Chondrocyte (in vitro differentiated cells): ENCODE results near the gene KCNK10. TPM values are rescaled to one million over a fixed set of nuclear protein-coding genes. Genes with fewer than 3 reads are reported as not detected.

ENCODE experiments used
- DNase-seq: peaks from one replicate; pipeline ENCODE4 v3.0.0; 2021; ENCODE audit warnings: mixed read lengths, low spot score
- H3K27ac Mint-ChIP-seq: one replicate; pipeline ENCODE4 v1.8.0; 2021; ENCODE audit warnings: mild to moderate bottlenecking, moderate library complexity, mixed read lengths; ENCODE audit not compliant: unreplicated experiment
- H3K27me3 Mint-ChIP-seq: 2 replicates; pipeline ENCODE4 v1.8.0; 2021; ENCODE audit warnings: low read depth, mixed read lengths
- H3K36me3 Mint-ChIP-seq: 2 replicates; pipeline ENCODE4 v1.8.0; 2021; ENCODE audit warnings: low read depth, mixed read lengths
- H3K4me1 Mint-ChIP-seq: 2 replicates; pipeline ENCODE4 v1.8.0; 2021; ENCODE audit warnings: low read depth, mild to moderate bottlenecking, mixed read lengths
- H3K4me3 Mint-ChIP-seq: one replicate; pipeline ENCODE4 v1.8.0; 2021; ENCODE audit warnings: mild to moderate bottlenecking, moderate library complexity, mixed read lengths; ENCODE audit not compliant: unreplicated experiment
- H3K9me3 Mint-ChIP-seq: 2 replicates; pipeline ENCODE4 v1.8.0; 2021; ENCODE audit warnings: low read depth, mixed read lengths
- total RNA-seq: library from RNA; stranded (reverse); gene quantifications from 3 replicates; pipeline ENCODE4 v1.2.1, GENCODE V29; 2021
- TF ChIP-seq, protein P1 (sequence below): fragments of 200-600 bp; sonication (generic); IDR thresholded peaks from 2 replicates; pipeline ENCODE4 v1.5.0; 2021; ENCODE audit warnings: antibody characterized with exemption, mild to moderate bottlenecking, moderate library complexity

The KCNK10 gene
- total RNA-seq, 1 donor from 2014 or later: not detected

DNA sequence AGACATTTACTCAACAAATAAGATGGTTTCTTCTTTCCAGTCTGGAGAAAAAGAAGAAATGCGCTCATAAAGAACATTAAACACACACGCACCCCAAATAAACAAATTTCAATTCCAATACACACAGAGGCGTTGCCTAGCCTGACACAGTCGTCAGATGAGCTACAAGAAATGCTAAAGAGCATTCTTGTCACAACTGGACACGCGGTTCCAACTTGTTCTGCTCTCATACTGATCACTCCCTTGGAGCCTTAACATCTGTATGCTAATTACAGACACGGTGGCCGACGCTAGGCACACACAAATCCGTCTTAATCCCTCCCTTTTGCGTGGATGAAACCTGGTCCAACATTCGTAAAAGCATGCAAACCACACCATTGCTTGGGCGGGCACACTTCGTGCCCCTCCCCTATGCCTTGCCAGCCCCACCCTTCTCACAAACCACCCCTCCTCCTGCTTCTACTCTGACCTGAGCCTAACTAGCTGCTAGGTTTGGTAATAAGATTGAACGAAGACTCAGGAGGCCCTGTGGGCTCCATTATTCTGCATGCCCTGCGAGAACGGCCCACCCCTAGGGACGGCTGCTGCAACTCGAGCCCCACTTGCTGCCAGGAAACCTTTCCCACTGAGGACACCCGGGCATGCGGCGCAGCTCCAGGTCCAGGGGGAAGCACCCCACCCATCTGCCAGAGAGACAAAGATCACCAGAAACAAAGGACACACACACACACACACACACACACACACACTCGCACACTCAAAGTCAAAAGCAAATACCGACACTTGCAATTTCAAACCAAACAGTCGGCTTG is 1.2 kb downstream of the KCNK10 start:
- no peak overlapping the region for H3K27ac Mint-ChIP-seq

DNA sequence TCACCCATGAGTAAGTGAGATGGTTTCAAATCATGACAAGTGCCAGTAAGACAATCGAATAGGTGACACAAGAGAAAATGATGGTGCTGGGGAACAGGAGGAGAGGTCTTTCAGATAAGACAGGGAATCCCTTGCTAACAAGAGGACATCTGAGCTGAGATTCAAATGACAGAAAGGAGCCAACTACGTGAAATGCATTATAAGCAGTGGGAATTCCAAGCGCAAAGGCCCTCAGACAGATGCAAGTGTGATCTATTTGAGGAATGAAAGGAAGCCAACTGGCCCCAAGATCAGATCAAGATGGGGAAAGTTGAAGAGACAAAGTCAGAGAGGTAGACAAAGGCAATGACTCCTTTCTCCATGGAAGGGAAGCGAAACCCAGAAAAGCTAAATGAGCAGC is 4.7 kb downstream of the KCNK10 start:
- Mint-ChIP-seq H3K4me1 (no peaks in the 10 kb centered on the region), H3K9me3 (peaks cover under 1% of the 10 kb centered on the region), H3K27me3 (peaks cover 7% of the 10 kb centered on the region), H3K27ac (no peak overlapping the region), H3K4me3 (no peak overlapping the region), H3K36me3 (no peaks in the 10 kb centered on the region)
- no peak for DNase-seq
- TF ChIP-seq, protein P1, sequence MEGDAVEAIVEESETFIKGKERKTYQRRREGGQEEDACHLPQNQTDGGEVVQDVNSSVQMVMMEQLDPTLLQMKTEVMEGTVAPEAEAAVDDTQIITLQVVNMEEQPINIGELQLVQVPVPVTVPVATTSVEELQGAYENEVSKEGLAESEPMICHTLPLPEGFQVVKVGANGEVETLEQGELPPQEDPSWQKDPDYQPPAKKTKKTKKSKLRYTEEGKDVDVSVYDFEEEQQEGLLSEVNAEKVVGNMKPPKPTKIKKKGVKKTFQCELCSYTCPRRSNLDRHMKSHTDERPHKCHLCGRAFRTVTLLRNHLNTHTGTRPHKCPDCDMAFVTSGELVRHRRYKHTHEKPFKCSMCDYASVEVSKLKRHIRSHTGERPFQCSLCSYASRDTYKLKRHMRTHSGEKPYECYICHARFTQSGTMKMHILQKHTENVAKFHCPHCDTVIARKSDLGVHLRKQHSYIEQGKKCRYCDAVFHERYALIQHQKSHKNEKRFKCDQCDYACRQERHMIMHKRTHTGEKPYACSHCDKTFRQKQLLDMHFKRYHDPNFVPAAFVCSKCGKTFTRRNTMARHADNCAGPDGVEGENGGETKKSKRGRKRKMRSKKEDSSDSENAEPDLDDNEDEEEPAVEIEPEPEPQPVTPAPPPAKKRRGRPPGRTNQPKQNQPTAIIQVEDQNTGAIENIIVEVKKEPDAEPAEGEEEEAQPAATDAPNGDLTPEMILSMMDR: no peak

More for the DNA sequence above, 1.2 kb downstream of the KCNK10 start:
- Mint-ChIP-seq H3K9me3 (no peaks in the 10 kb centered on the region), H3K4me1 (peaks cover 11% of the 10 kb centered on the region), H3K36me3 (no peaks in the 10 kb centered on the region), H3K4me3 (no peak overlapping the region), H3K27me3 (peaks cover 35% of the 10 kb centered on the region)
- TF ChIP-seq, protein P1: no peak
- no peak for DNase-seq

DNA sequence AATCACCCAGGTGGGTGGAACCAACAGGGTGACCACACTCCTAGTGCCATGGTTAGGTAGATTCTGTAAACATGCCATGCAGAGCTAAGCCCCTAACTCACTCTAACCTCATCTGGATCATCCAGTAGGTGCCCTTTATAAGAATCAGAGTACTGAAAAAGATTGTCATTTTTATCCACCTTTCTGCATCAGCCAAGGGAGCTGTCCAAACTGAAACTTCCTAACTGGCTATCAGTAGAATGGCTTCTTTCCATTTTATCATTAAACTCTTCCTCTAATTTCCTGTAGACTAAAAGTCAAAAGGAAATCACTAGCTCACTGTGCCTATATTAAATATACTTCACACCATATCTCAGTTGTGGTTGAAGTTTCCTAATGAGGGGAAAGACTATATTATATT is 6.5 kb downstream of the KCNK10 start:
- peaks cover 7% of the 10 kb centered on the region for H3K27me3 Mint-ChIP-seq
- TF ChIP-seq, protein P1: no peak
- H3K27ac Mint-ChIP-seq: no peak overlapping the region
- H3K9me3 Mint-ChIP-seq: peaks cover 3% of the 10 kb centered on the region
- no peak for DNase-seq
- no peak overlapping the region for H3K4me3 Mint-ChIP-seq
- H3K36me3 Mint-ChIP-seq: no peaks in the 10 kb centered on the region
- H3K4me1 Mint-ChIP-seq: no peaks in the 10 kb centered on the region

DNA sequence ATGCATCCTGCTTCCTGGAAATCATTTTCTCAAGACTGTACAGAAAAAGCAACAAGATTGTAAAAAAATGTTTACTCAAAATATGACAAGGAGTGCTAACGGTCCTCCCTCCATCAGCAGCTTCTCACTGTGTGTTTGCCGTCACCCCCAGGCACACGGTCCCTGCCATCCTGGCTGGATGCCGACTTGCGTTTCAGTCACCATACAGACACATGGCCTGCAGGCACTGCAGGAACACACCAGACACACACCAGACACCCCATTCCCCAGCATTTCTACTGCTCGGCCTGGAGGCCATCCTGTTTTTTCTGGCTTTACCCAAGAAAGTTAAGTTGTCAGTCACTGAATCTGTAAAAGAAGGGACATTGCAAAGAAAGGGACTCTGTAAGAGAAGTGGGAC is 10.8 kb downstream of the KCNK10 start:
- Mint-ChIP-seq H3K4me3 (no peak overlapping the region), H3K27ac (no peak overlapping the region), H3K36me3 (no peaks in the 10 kb centered on the region), H3K27me3 (no peaks in the 10 kb centered on the region), H3K9me3 (peaks cover 3% of the 10 kb centered on the region), H3K4me1 (no peaks in the 10 kb centered on the region)
- TF ChIP-seq, protein P1: no peak
- no peak for DNase-seq

DNA sequence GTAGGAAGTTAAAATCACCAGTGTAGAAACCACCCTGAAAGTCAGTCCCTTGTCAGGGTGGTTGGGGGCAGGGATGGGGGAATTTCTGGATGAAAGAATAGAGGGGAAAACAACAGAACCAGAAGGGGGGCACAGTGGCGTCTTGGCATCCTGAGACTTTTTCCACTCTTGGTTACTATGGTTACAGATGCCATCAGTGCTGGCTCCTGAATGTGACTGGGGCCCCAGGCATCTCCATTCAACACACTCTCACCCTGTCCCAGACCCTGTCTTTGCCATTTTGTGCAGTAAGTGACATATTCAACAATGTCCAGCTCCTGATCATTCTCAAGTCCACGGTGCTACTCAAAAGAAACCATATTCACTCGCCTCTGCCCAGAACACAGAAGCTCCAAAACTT is 11.3 kb downstream of the KCNK10 start:
- peaks cover 3% of the 10 kb centered on the region for H3K9me3 Mint-ChIP-seq
- TF ChIP-seq, protein P1: no peak
- H3K4me1 Mint-ChIP-seq: no peaks in the 10 kb centered on the region
- H3K4me3 Mint-ChIP-seq: no peak overlapping the region
- DNase-seq: no peak
- H3K27ac Mint-ChIP-seq: no peak overlapping the region
- H3K36me3 Mint-ChIP-seq: no peaks in the 10 kb centered on the region
- no peaks in the 10 kb centered on the region for H3K27me3 Mint-ChIP-seq
